Cardiac fibroblast (primary cell): ENCODE results near the gene THOC2.
"Not testable (repeated sequence)": the region's sequence is repeated elsewhere in the genome, so short reads cannot be mapped to it uniquely, and the experiment has no call there.

Experiments used
- DNase-seq, 2 donors: peaks; one replicate each; pipeline versions ENCODE4 v3.0.0 to v3.0.0-alpha.2; 2010; ENCODE audit warnings: low read depth in 2 of 2
- H3K4me3 ChIP-seq, 2 donors: replicated peaks in 1 of 2; 1 replicate in 1 of 2; 2 replicates in 1 of 2; pipeline ENCODE4 v1.5.1; 2011; ENCODE audit warnings: low read depth in 2 of 2, low read length in 2 of 2, mild to moderate bottlenecking in 2 of 2, moderate library complexity in 1 of 2
- CTCF ChIP-seq: IDR thresholded peaks from one replicate; pipeline ENCODE4 v1.5.1; 2011; ENCODE audit warnings: low read depth, mild to moderate bottlenecking, low read length, inconsistent platforms

The THOC2 gene

GRCh38 chrX:123713434-123713833 lies 19.4 kb downstream of the THOC2 start:
- no peak overlapping the region for H3K4me3 ChIP-seq
- DNase-seq = no peak
- TF ChIP-seq CTCF = no peak

GRCh38 chrX:123711201-123711600 lies 21.7 kb downstream of the THOC2 start:
- H3K4me3 ChIP-seq, DNase-seq: not testable (repeated sequence)

- no peak for TF ChIP-seq CTCF
- no peak for DNase-seq
- no peak overlapping the region for H3K4me3 ChIP-seq
Measured at GRCh38 chrX:123704781-123705180, 28.1 kb downstream of the THOC2 start.

- H3K4me3 ChIP-seq = no peak overlapping the region
- peak; percentile 1 to 50 for DNase-seq
- no peak for TF ChIP-seq CTCF
Measured at GRCh38 chrX:123698979-123699520, 33.8 kb downstream of the THOC2 start.

- no peak for TF ChIP-seq CTCF
- no peak overlapping the region for H3K4me3 ChIP-seq
- DNase-seq = no peak
Measured at GRCh38 chrX:123696334-123696733, 36.5 kb downstream of the THOC2 start.

GRCh38 chrX:123695242-123695641 lies 37.6 kb downstream of the THOC2 start:
- no peak overlapping the region for H3K4me3 ChIP-seq
- no peak for DNase-seq
- TF ChIP-seq CTCF = no peak

GRCh38 chrX:123691776-123692175 lies 41.1 kb downstream of the THOC2 start:
- no peak overlapping the region for H3K4me3 ChIP-seq
- no peak for DNase-seq
- no peak for TF ChIP-seq CTCF
